Peyer's patch (tissue), 4 donors: ENCODE results near the gene PACRG.

Experiments used
- CTCF ChIP-seq, 6 experiments: fragments of 450-650 bp in 4 of 6; fragments of 200-600 bp in 2 of 6; sonication (generic) in 1 of 6; IDR thresholded peaks; one replicate each; pipeline ENCODE4 v1.5.1; 2017 to 2019; ENCODE audit warnings: antibody characterized with exemption in 6 of 6, mild to moderate bottlenecking in 3 of 6, moderate library complexity in 1 of 6
- POLR2A ChIP-seq, 2 donors: fragments of 450-650 bp; IDR thresholded peaks; one replicate each; pipeline ENCODE4 v1.5.1; 2017; ENCODE audit warnings: antibody characterized with exemption in 2 of 2, mild to moderate bottlenecking in 2 of 2, moderate library complexity in 2 of 2

- TF ChIP-seq CTCF (IDR thresholded peaks at IDR 0.05) (no peak), POLR2A (IDR thresholded peaks at IDR 0.05) (no peak)
Measured at GRCh38 chr6:163321717-163322116, 593.9 kb downstream of the PACRG start.
